H1 (cell line): Measurements from ENCODE around the gene PLEKHA3. TPM values are rescaled to one million over a fixed set of nuclear protein-coding genes. Genes with fewer than 3 reads are reported as not detected.

Experiments
- CTCF ChIA-PET: fragments of 300-600 bp; sonication (Branson Sonifier 250); formaldehyde crosslinking; loops from one replicate; lab custom pipeline; 2021; ENCODE audit not compliant: partially characterized antibody; lab: Charles Lee
- POLR2A ChIA-PET: fragments of 300-600 bp; sonication (Branson Sonifier 250); formaldehyde crosslinking; loops from one replicate; lab custom pipeline; 2021; ENCODE audit warnings: inconsistent platforms; ENCODE audit not compliant: partially characterized antibody; lab: Charles Lee
- DNase-seq, 2 experiments: peaks; one replicate each; pipeline versions ENCODE4 v3.0.0 to v3.0.0-alpha.2; 2010 to 2022; ENCODE audit warnings: low spot score in 2 of 2, low read depth in 1 of 2, mixed read lengths in 1 of 2
- FAIRE-seq: peaks from 2 replicates; lab custom pipeline; 2011; peaks lifted over from hg19 to GRCh38; lab: Jason Lieb, UNC
- H2AFZ ChIP-seq: 2 replicates; pipeline ENCODE4 v1.8.1; 2012; ENCODE audit warnings: low read length, inconsistent platforms
- H2AK5ac ChIP-seq: 2 replicates; pipeline ENCODE4 v1.6.1; 2013; ENCODE audit warnings: low read depth, low read length
- H2BK120ac ChIP-seq: replicated peaks from 2 replicates; pipeline ENCODE3; 2013; ENCODE audit warnings: low read depth, low read length, inconsistent platforms
- H2BK12ac ChIP-seq: 2 replicates; pipeline ENCODE4 v1.6.1; 2013; ENCODE audit warnings: low read depth, low read length
- H2BK15ac ChIP-seq: 2 replicates; pipeline ENCODE4 v1.6.1; 2013; ENCODE audit warnings: low read length
- H2BK20ac ChIP-seq: 2 replicates; pipeline ENCODE4 v1.6.1; 2013; ENCODE audit warnings: low read length
- H2BK5ac ChIP-seq: 2 replicates; pipeline ENCODE4 v1.6.1; 2013; ENCODE audit warnings: low read depth, low read length
- H3K14ac ChIP-seq: 2 replicates; pipeline ENCODE4 v1.6.1; 2013; ENCODE audit warnings: inconsistent platforms; ENCODE audit not compliant: insufficient read length
- H3K18ac ChIP-seq: 2 replicates; pipeline ENCODE4 v1.6.1; 2013; ENCODE audit warnings: low read length; ENCODE audit errors: extremely low read depth
- H3K23ac ChIP-seq: 2 replicates; pipeline ENCODE4 v1.6.1; 2013; ENCODE audit warnings: inconsistent platforms; ENCODE audit not compliant: insufficient read length
- H3K23me2 ChIP-seq: 2 replicates; pipeline ENCODE4 v1.6.1; 2013; ENCODE audit warnings: low read depth, low read length
- H3K27ac ChIP-seq: 2 replicates; pipeline ENCODE4 v1.6.1; 2011; ENCODE audit warnings: low read depth, low read length, inconsistent platforms
- H3K27me3 ChIP-seq, 4 experiments: replicated peaks in 1 of 4; 1 replicate in 1 of 4; 2 replicates in 3 of 4; pipeline versions ENCODE4 v1.6.1 to v1.8.1; 2011 to 2013; ENCODE audit warnings: low read length in 3 of 4, mild to moderate bottlenecking in 3 of 4, inconsistent platforms in 2 of 4, mixed read lengths in 2 of 4, moderate library complexity in 1 of 4; ENCODE audit not compliant: control insufficient read depth in 3 of 4, insufficient read depth in 3 of 4; ENCODE audit errors: extremely low read depth in 1 of 4
- H3K36me3 ChIP-seq, 4 experiments: 2 replicates each; pipeline versions ENCODE4 v1.6.1 to v1.8.1; 2011 to 2013; ENCODE audit warnings: mild to moderate bottlenecking in 4 of 4, low read length in 3 of 4, moderate library complexity in 2 of 4, control low read depth in 1 of 4, inconsistent platforms in 1 of 4; ENCODE audit not compliant: insufficient read depth in 4 of 4, control insufficient read depth in 2 of 4
- H3K4ac ChIP-seq: replicated peaks from 2 replicates; pipeline ENCODE3; 2013; ENCODE audit warnings: low read length, low read depth, mixed read lengths, inconsistent platforms; ENCODE audit not compliant: insufficient read length
- H3K4me1 ChIP-seq, 4 experiments: replicated peaks in 1 of 4; 1 replicate in 1 of 4; 2 replicates in 3 of 4; pipeline versions ENCODE4 v1.6.1 to v1.8.1; 2011 to 2013; ENCODE audit warnings: low read length in 3 of 4, inconsistent platforms in 2 of 4, mixed read lengths in 1 of 4; ENCODE audit not compliant: insufficient read depth in 4 of 4, control insufficient read depth in 3 of 4
- H3K4me2 ChIP-seq, 2 experiments: 2 replicates each; pipeline versions ENCODE4 v1.6.1 to v1.8.1; 2011 to 2013; ENCODE audit warnings: low read depth in 2 of 2, low read length in 2 of 2, control low read depth in 1 of 2, inconsistent platforms in 1 of 2, mild to moderate bottlenecking in 1 of 2; ENCODE audit not compliant: insufficient read depth in 1 of 2
- H3K4me3 ChIP-seq, 4 experiments: fragments of 200-600, 300-600 bp in 1 of 4; sonication (generic), shearing (Covaris generic), sonication (Bioruptor Twin) in 1 of 4; 2 replicates each; pipeline versions ENCODE4 v1.5.1 to v1.8.1; 2011 to 2016; ENCODE audit warnings: low read length in 4 of 4, low read depth in 3 of 4, control low read depth in 2 of 4, inconsistent platforms in 2 of 4, mild to moderate bottlenecking in 2 of 4, mixed read lengths in 1 of 4, moderate library complexity in 1 of 4; ENCODE audit not compliant: insufficient read depth in 2 of 4; ENCODE audit errors: extremely low read depth in 1 of 4
- H3K56ac ChIP-seq: replicated peaks from 2 replicates; pipeline ENCODE3; 2013; ENCODE audit warnings: low read depth, mild to moderate bottlenecking, mixed read lengths, low read length, inconsistent platforms; ENCODE audit not compliant: insufficient read length
- H3K79me1 ChIP-seq: 2 replicates; pipeline ENCODE4 v1.6.1; 2013; ENCODE audit warnings: low read depth, low read length, control low read depth
- H3K79me2 ChIP-seq, 2 experiments: 2 replicates each; pipeline versions ENCODE4 v1.6.1 to v1.8.1; 2012 to 2013; ENCODE audit warnings: low read length in 2 of 2, mild to moderate bottlenecking in 2 of 2, inconsistent platforms in 1 of 2; ENCODE audit not compliant: insufficient read depth in 2 of 2, control insufficient read depth in 1 of 2
- H3K9ac ChIP-seq, 4 experiments: replicated peaks in 1 of 4; 1 replicate in 1 of 4; 2 replicates in 3 of 4; pipeline versions ENCODE4 v1.6.1 to v1.8.1; 2011 to 2013; ENCODE audit warnings: low read depth in 3 of 4, low read length in 3 of 4, control low read depth in 2 of 4, mild to moderate bottlenecking in 2 of 4, moderate library complexity in 2 of 4, inconsistent platforms in 1 of 4; ENCODE audit errors: extremely low read depth in 1 of 4
- H3K9me3 ChIP-seq, 2 experiments: 2 replicates each; pipeline versions ENCODE4 v1.6.1 to v1.8.1; 2012 to 2013; ENCODE audit warnings: mild to moderate bottlenecking in 2 of 2, moderate library complexity in 2 of 2, control low read depth in 1 of 2, inconsistent platforms in 1 of 2, low read depth in 1 of 2, low read length in 1 of 2, mixed read lengths in 1 of 2; ENCODE audit not compliant: insufficient read depth in 2 of 2
- H4K20me1 ChIP-seq, 2 experiments: replicated peaks in 1 of 2; 2 replicates each; pipeline versions ENCODE3 to v1.8.1; 2011 to 2013; ENCODE audit warnings: inconsistent platforms in 2 of 2, low read length in 2 of 2, mild to moderate bottlenecking in 1 of 2; ENCODE audit not compliant: insufficient read depth in 2 of 2, control insufficient read depth in 1 of 2
- H4K5ac ChIP-seq: 2 replicates; pipeline ENCODE4 v1.6.1; 2013; ENCODE audit warnings: low read length, low read depth, mixed read lengths, inconsistent platforms; ENCODE audit not compliant: insufficient read length
- H4K8ac ChIP-seq: 2 replicates; pipeline ENCODE4 v1.8.0; 2013; ENCODE audit warnings: mild to moderate bottlenecking, moderate library complexity, low read length, inconsistent platforms; ENCODE audit not compliant: insufficient read depth; ENCODE audit errors: extremely low read depth
- H4K91ac ChIP-seq: replicated peaks from 2 replicates; pipeline ENCODE3; 2013; ENCODE audit warnings: low read length, mixed read lengths, inconsistent platforms; ENCODE audit not compliant: insufficient read length
- ASH2L ChIP-seq: fragments of 200-600, 300-600 bp; sonication (generic); IDR thresholded peaks from one replicate; pipeline ENCODE4 v1.7.1; 2017; ENCODE audit warnings: low read length
- BACH1 ChIP-seq: IDR thresholded peaks from 2 replicates; pipeline ENCODE4 v1.6.1; 2012; ENCODE audit warnings: low read length, improper control_type of control experiment
- GTF2F1 ChIP-seq: IDR thresholded peaks from 2 replicates; pipeline ENCODE4 v1.6.1; 2012; ENCODE audit warnings: low read depth, low read length, improper control_type of control experiment, borderline replicate concordance
- HDAC2 ChIP-seq, 2 experiments: fragments of 300-600 bp in 1 of 2; sonication (generic) in 1 of 2; IDR thresholded peaks; 2 replicates each; pipeline ENCODE4 v1.6.1; 2011 to 2012; ENCODE audit warnings: low read depth in 2 of 2, low read length in 2 of 2, mild to moderate bottlenecking in 2 of 2, moderate library complexity in 2 of 2, borderline replicate concordance in 1 of 2, inconsistent platforms in 1 of 2
- JUND ChIP-seq: IDR thresholded peaks from 2 replicates; pipeline ENCODE4 v1.6.1; 2011; ENCODE audit warnings: mild to moderate bottlenecking, improper control_type of control experiment, low read length
- NANOG ChIP-seq: IDR thresholded peaks from 2 replicates; pipeline ENCODE4 v1.6.1; 2011; ENCODE audit warnings: low read length, low read depth, mild to moderate bottlenecking, inconsistent platforms; ENCODE audit not compliant: insufficient read depth, poor library complexity, severe bottlenecking
- SP1 ChIP-seq: IDR thresholded peaks from 2 replicates; pipeline ENCODE4 v1.6.1; 2011; ENCODE audit warnings: low read depth, low read length
- SP2 ChIP-seq: IDR thresholded peaks from 2 replicates; pipeline ENCODE4 v1.6.1; 2012; ENCODE audit warnings: mild to moderate bottlenecking, low read length, inconsistent platforms
- TAF7 ChIP-seq: optimal IDR thresholded peaks from 2 replicates; pipeline ENCODE3; 2011; ENCODE audit warnings: low read depth, mild to moderate bottlenecking, inconsistent platforms, low read length, moderate library complexity, borderline replicate concordance
- TCF12 ChIP-seq: IDR thresholded peaks from 2 replicates; pipeline ENCODE4 v1.6.1; 2011; ENCODE audit warnings: low read depth, mild to moderate bottlenecking, low read length
- WGBS, 2 experiments: shearing (Covaris generic) in 1 of 2; methylation state at CpG; one replicate each; pipeline versions ENCODE4 v1.1.6 to v1.1.7; 2013 to 2015; ENCODE audit warnings: low lambda C conversion rate in 2 of 2, mixed read lengths in 2 of 2, inconsistent platforms in 1 of 2, low coverage in 1 of 2, missing lambda C conversion rate in 1 of 2; ENCODE audit not compliant: insufficient replicate concordance in 2 of 2, insufficient coverage in 1 of 2, insufficient read length in 1 of 2; ENCODE audit errors: extremely low coverage in 1 of 2, missing lambda C conversion rate in 1 of 2; 5-methylcytosine and 5-hydroxymethylcytosine counted together
- polyA plus RNA-seq, 7 experiments: library from polyadenylated mRNA; depleted of rRNA in 3 of 7; stranded (reverse) in 5 of 7; unstranded in 2 of 7; fragments of >200 nt in 5 of 7; fragments of 200-250 nt in 2 of 7; gene quantifications; 1 replicate in 5 of 7; 2 replicates in 1 of 7; 4 replicates in 1 of 7; pipeline versions ENCODE4 v1.2.1 to v1.2.3, GENCODE V29; 2011 to 2013; ENCODE audit warnings: missing spikeins in 2 of 7, mixed read lengths in 2 of 7
- total RNA-seq: library from RNA; stranded (reverse); fragmentation: NEBNext Ultra II Directional; extraction: Animal tissue kit (Norgen Biotek cat#: 25700); gene quantifications from 2 replicates; pipeline ENCODE4 v1.2.1, GENCODE V29; 2021

PLEKHA3 gene
- total and polyA plus RNA-seq, 2 of the 8 experiments (the other 6 are each of a cell fraction or from before 2014, with no cell fraction given): 1.9 to 20.1 TPM

GRCh38 chr2:178450774-178451525 is 29.3 kb upstream of the PLEKHA3 start, which contains the start of the genes PJVK and PRKRA:
Gene PJVK (plus strand): TSS chr2:178451378. CDS start chr2:178453410, 2,032 bp downstream.
Gene PRKRA (minus strand): TSS chr2:178451175. CDS start chr2:178451030, 145 bp downstream.
- Histone ChIP-seq H2BK120ac (no peak within 1 kb of the TSS), H3K9ac (peak within 1 kb of the TSS; percentile 90 to 99 (median 98)), H4K8ac (peak within 1 kb of the TSS; percentile 99), H3K27ac (peak within 1 kb of the TSS; percentile 99), H2BK20ac (0 out of 2 replicates have a peak within 1 kb of the TSS, but pooled peaks have one; percentile 49), H3K9me3 (no peaks in the 10 kb centered on the region), H3K23me2 (peaks cover 5% of the 10 kb centered on the region), H4K20me1 (peaks cover 4% of the 10 kb centered on the region in 2 experiments), H3K23ac (no peak within 1 kb of the TSS), H3K4ac (peak within 1 kb of the TSS; percentile 93), H4K5ac (peak within 1 kb of the TSS; percentile 99), H3K4me2 (peak within 1 kb of the TSS; percentile 79 to 92), H3K18ac (peak within 1 kb of the TSS; percentile 100), H3K79me1 (peaks cover 6% of the 10 kb centered on the region; the same call in 1 of the 2 replicates), H2BK15ac (peak within 1 kb of the TSS; percentile 89; the same call in 1 of the 2 replicates), H3K4me3 (peak within 1 kb of the TSS; percentile 67 to 96 (median 92)), H4K91ac (peak within 1 kb of the TSS; percentile 100), H3K14ac (no peak within 1 kb of the TSS), H3K36me3 (peaks cover 2 to 28% (median 16%) of the 10 kb centered on the region in 4 experiments), H3K4me1 (peaks cover 0 to 2% (median 0%) of the 10 kb centered on the region in 4 experiments; a peak in 2 of 7 replicates), H2BK12ac (peak within 1 kb of the TSS; percentile 81; the same call in 1 of the 2 replicates), H2AK5ac (no peak within 1 kb of the TSS; the same call in 1 of the 2 replicates), H3K79me2 (peaks cover 8 to 26% of the 10 kb centered on the region in 2 experiments), H2AFZ (peak within 1 kb of the TSS; percentile 89), H2BK5ac (peak within 1 kb of the TSS; percentile 98), H3K27me3 (no peaks in the 10 kb centered on the region), H3K56ac (peak within 1 kb of the TSS; percentile 99)
- 3% methylated on average over 30 of the region's 76 CpGs; no CpG with 5 or more reads in 1 of the 2 experiments for WGBS, 2 experiments
- no peak for FAIRE-seq
- DNase-seq: peak; percentile 93 to 98
- CTCF ChIA-PET: interaction anchor here (0.5 to 1.0 kb wide), 6 partner anchors 10 to 145 kb away, joined by 3 to 4 read pairs (median 3); partner anchors contain the start of gene PLEKHA3
- POLR2A ChIA-PET: interaction anchor here (0.6 to 3.1 kb wide), 40 partner anchors 8 to 342 kb away, joined by 3 to 30 read pairs (median 4); partner anchors contain the start of genes FKBP7, OSBPL6, PLEKHA3 and RBM45
- peak; percentile 81 to 95; a peak in 2 of 4 replicates for TF ChIP-seq HDAC2 (IDR thresholded peaks at IDR 0.05; ENCODE audit: borderline replicate concordance in 1 of 2, low read depth in 2 of 2, low read length in 2 of 2)
- peak; percentile 86 for TF ChIP-seq BACH1
- TF ChIP-seq ASH2L: peak; percentile 74
- TF ChIP-seq JUND: no peak
- peak; percentile 62 for TF ChIP-seq TAF7
- TF ChIP-seq SP2: no peak
- TF ChIP-seq NANOG: no peak
- 0 out of 2 replicates have a peak, but pooled peaks have one; percentile 59 for TF ChIP-seq GTF2F1
- TF ChIP-seq SP1: no peak
- TF ChIP-seq TCF12: no peak
